Stimulated activated CD8-positive, alpha-beta memory T cell treated with anti-CD3 and anti-CD28 coated beads, Interleukin-7, amount 100 ng/mL, for 1 hour (primary cell): ENCODE results near the gene COL1A1.

ENCODE experiments used
- DNase-seq, 2 donors: peaks; one replicate each; pipeline ENCODE4 v3.0.0-alpha.2; 2020; ENCODE audit warnings: low read depth in 2 of 2

Gene COL1A1

GRCh38 chr17:50172130-50172529, 29.3 kb downstream of the COL1A1 start:
- DNase-seq: no peak

- no peak for DNase-seq
These were observed 29.9 kb downstream of the COL1A1 start for GRCh38 chr17:50171371-50172071.

GRCh38 chr17:50170662-50171370, 30.6 kb downstream of the COL1A1 start:
- no peak for DNase-seq

DNA sequence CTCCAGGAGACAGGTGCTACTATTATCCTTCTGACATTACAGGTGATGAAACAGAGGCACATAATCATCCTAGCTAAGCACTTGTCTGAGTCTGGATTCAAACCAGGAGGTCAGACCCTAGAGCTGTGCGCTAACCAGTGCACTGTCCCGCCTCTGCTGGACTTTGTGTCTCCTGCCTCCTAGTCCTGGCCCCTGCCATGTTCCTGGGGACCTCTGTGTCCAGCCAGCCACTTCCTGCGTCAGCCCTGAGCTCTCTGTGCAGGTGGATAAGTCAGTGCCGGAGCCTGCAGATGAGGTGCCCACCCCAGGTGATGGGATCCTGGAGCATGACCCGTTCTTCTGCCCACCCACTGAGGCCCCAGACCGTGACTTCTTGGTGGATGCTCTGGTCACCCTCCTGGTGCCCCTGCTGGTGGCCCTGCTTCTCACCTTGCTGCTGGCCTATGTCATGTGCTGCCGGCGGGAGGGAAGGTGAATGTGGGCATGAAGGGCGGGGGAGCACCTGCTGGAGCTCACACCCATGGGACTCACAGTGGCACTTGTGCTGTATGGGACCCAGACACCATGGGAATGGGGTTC, 31.5 kb downstream of the COL1A1 start:
- no peak for DNase-seq

DNA sequence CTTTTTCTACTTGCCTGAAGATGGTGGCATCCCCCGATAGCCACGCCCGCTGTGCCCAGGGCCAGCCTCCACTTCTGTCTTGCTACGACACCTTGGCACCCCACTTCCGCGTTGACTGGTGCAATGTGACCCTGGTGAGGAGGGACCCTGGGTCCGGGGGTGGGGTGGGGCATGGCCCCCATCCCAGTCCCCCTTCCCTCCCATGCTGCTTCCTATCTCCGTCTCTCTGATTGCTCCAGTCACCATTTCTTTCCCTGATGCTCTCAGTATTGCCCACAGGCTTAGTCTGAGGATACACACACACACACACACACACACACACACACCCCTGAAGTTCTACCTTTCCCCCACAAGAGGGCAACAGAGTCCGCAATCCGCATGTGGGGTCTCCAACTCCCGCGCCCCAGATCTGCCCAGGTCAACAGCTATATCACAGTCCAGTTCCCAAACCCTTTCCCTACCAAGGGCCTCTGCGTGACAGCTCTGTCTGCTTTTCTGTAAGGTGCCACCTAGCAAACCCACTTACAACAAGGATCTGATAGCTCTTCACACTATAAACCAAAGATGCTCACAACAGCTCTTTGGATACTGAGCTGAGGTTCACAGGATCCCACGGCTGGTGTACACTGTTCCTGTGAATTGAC, 32.2 kb downstream of the COL1A1 start:
- DNase-seq: no peak

GRCh38 chr17:50168319-50168718, 33.1 kb downstream of the COL1A1 start:
- DNase-seq: no peak

- DNase-seq: no peak
These were observed 34.1 kb downstream of the COL1A1 start for GRCh38 chr17:50167371-50167770.

- DNase-seq: no peak
These were observed 34.8 kb downstream of the COL1A1 start for GRCh38 chr17:50166518-50167181.

DNA sequence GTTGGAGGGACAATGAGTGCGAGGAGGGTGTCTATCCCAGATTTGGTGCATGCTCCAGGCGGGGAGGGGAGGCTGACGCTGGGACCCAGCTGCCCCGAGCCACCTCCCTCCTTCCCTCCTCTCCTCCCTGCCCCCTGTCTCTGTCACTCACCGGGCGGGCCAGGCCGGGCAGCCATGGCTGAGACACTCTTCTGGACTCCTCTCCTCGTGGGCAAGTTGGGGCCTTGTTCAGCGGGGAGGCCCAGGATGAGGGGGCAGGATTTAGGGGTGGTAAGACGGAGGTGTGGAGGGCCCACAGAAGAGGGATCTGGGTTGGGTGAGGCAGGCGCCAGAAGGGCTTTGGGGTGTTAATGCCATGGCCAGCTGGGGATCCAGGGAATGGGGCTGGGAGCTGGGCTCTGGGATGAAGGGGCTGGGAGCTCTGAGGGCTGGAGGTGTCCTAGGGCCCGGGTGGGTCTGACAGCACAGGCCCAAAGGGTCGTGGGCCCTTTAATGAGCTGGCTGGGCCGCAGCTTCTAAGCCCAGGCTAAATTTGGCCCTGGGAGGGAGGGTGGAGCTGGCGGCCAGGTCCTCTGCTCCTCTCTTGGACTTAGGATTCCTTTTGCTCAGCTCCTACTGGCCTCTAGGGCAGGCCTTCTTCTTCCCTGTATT, 35.4 kb downstream of the COL1A1 start, which contains the start of gene SGCA:
Gene SGCA (plus strand): TSS at position 139 of the 651 bp plus-strand sequence. CDS start 36 bp downstream, at position 175.
- no peak for DNase-seq

GRCh38 chr17:50165466-50165865, 36.0 kb downstream of the COL1A1 start:
- DNase-seq: no peak

- no peak for DNase-seq
These were observed 36.4 kb downstream of the COL1A1 start for GRCh38 chr17:50165066-50165465.

DNA sequence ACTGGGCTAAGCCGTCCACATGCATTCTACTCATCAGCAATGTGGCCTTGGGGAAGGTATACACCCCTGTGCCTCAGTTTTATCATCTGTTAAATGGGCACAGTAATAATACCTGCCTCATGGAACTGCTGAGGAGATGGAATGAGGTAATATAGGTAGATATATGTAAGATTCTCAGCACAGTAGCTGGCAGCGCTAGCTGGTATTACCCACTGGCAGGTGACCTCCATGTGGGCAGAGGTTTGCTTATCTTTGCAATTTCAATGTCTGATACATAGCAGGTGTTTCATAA, 36.8 kb downstream of the COL1A1 start:
- no peak for DNase-seq

GRCh38 chr17:50163843-50164696, 37.4 kb downstream of the COL1A1 start:
- DNase-seq: no peak

GRCh38 chr17:50162466-50163254, 38.8 kb downstream of the COL1A1 start:
- no peak for DNase-seq

GRCh38 chr17:50161911-50162288, 39.5 kb downstream of the COL1A1 start:
- DNase-seq: no peak

DNA sequence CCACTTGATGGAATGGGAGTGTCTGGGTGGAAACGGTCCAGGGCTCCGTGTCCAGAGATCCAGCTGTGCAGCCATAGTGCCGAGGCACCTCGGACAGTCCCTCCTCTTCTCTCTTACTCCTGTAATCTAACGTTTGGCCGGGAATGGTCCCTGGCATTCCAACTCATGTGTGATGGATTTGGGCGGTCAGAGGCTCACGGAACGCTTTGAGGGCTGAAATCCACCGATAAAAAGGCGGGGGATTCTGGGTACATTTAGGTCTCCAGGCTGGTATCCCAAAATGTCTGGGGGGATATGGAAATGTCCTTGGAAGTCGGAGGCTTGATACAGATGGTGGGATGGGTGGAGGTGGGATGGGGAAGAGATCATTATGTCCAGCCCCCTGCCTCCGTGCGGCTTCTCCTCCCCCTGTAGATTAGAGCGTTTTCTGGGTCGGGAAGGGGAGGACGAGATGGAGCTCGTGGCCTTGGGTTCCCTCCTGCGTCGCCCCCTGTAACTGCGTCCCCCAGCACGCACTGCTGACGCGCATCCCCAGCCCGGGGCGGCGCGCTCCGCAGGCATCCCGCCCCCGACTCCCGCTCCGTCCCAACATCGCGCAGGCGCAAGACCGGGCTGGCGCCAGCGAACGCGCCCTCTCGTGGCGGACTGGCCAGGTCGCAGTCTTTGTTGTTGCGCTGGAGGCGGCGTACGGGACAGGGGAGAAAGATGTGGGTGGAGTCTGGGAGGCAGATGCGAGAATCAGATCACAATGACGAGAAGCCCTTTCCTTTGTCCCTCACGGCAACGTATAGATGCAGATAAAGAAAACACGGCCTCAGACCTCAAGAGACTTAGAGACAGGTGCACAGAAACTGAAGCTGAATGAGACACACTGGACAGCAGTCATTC, 40.2 kb downstream of the COL1A1 start:
- DNase-seq: peak; percentile 86 to 90

DNA sequence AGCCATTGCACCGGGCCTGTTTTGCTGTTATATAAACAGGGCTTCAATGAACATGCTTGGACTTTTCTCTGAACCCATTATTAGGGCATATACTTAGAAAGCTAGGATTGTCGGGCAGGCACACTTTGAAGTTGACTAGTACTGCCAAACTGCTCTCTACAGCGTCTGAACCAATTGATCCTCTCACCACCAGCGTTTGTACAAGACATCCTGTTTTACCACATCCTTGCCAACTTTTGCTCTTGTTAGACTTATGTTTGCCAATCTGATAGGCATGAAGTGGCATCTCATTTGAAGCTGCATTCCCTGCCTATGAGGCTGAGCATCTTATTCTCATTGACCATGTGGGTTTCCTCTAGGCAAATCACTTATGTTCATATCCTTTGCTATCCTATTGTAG, 43.5 kb downstream of the COL1A1 start:
- no peak for DNase-seq

- DNase-seq: no peak
These were observed 46.2 kb downstream of the COL1A1 start for GRCh38 chr17:50155115-50155819.
